Lung (tissue), 12 donors: Measurements from ENCODE around the gene CFAP119. TPM values are rescaled to one million over a fixed set of nuclear protein-coding genes. Genes with fewer than 3 reads are reported as not detected.

ENCODE experiments used
- ATAC-seq: fragments of 200-7000 bp; cut with Tn5 transposase; one replicate; pipeline ENCODE4 v1.9.1; 2020; ENCODE audit warnings: moderate number of reproducible peaks; ENCODE audit not compliant: insufficient read depth, low FRiP score
- DNase-seq, 3 donors: peaks; one replicate each; pipeline ENCODE4 v3.0.0-alpha.2; 2013 to 2017
- H3K27ac ChIP-seq, 2 donors: one replicate each; pipeline ENCODE4 v1.5.1; 2013; ENCODE audit warnings: mild to moderate bottlenecking in 2 of 2, moderate library complexity in 2 of 2, control low read depth in 1 of 2, inconsistent platforms in 1 of 2, low read depth in 1 of 2, low read length in 1 of 2
- H3K27me3 ChIP-seq, 3 donors: one replicate each; pipeline ENCODE4 v1.5.1; 2013; ENCODE audit warnings: low read length in 2 of 3; ENCODE audit not compliant: control insufficient read depth in 3 of 3, insufficient read depth in 3 of 3
- H3K36me3 ChIP-seq, 4 donors: one replicate each; pipeline ENCODE4 v1.5.1; 2013; ENCODE audit warnings: low read length in 4 of 4, mild to moderate bottlenecking in 1 of 4, moderate library complexity in 1 of 4; ENCODE audit not compliant: control insufficient read depth in 4 of 4, insufficient read depth in 4 of 4
- H3K4me1 ChIP-seq, 5 donors: one replicate each; pipeline ENCODE4 v1.5.1; 2013; ENCODE audit warnings: low read length in 5 of 5, mild to moderate bottlenecking in 2 of 5, moderate library complexity in 1 of 5; ENCODE audit not compliant: control insufficient read depth in 5 of 5, insufficient read depth in 5 of 5
- H3K4me3 ChIP-seq: one replicate; pipeline ENCODE4 v1.5.1; 2013; ENCODE audit warnings: mild to moderate bottlenecking, control low read depth, moderate library complexity
- H3K9ac ChIP-seq, 2 donors: one replicate each; pipeline ENCODE4 v1.5.1; 2013; ENCODE audit warnings: low read length in 2 of 2, control low read depth in 1 of 2; ENCODE audit not compliant: insufficient read depth in 1 of 2
- H3K9me3 ChIP-seq, 4 donors: one replicate each; pipeline ENCODE4 v1.5.1; 2013; ENCODE audit warnings: low read length in 3 of 4, mild to moderate bottlenecking in 1 of 4, moderate library complexity in 1 of 4; ENCODE audit not compliant: control insufficient read depth in 4 of 4, insufficient read depth in 3 of 4
- CTCF ChIP-seq: IDR thresholded peaks from 2 replicates; pipeline ENCODE4 v1.5.1; 2012; ENCODE audit warnings: mild to moderate bottlenecking; ENCODE audit errors: control extremely low read depth, extremely low read depth
- WGBS, 2 donors: extraction: QIAGEN DNeasy Blood & Tissue Kit; methylation state at CpG; one replicate each; pipeline ENCODE4 v1.1.7; 2013; 5-methylcytosine and 5-hydroxymethylcytosine counted together
- polyA plus RNA-seq, 2 donors: library from polyadenylated mRNA; stranded (reverse); fragments of 200-250 nt; gene quantifications; one replicate each; pipeline ENCODE4 v1.2.1, GENCODE V29; 2013
- total RNA-seq, 2 donors: library from RNA; depleted of rRNA in 1 of 2; stranded (reverse); fragments of >200 nt in 1 of 2; gene quantifications; one replicate each; pipeline ENCODE4 v1.2.1, GENCODE V29; 2014 to 2021
- donor health status: control.
- donor health status: control.
- donor health status: Bipolar disorder and iron deficiency.
- donor health status: healthy.
- donor health status: DM: yes; HTN: yes; CAD: no.

Gene CFAP119
- total and polyA plus RNA-seq, 4 donors: 7.3 to 29.5 (median 16.7) TPM

DNA sequence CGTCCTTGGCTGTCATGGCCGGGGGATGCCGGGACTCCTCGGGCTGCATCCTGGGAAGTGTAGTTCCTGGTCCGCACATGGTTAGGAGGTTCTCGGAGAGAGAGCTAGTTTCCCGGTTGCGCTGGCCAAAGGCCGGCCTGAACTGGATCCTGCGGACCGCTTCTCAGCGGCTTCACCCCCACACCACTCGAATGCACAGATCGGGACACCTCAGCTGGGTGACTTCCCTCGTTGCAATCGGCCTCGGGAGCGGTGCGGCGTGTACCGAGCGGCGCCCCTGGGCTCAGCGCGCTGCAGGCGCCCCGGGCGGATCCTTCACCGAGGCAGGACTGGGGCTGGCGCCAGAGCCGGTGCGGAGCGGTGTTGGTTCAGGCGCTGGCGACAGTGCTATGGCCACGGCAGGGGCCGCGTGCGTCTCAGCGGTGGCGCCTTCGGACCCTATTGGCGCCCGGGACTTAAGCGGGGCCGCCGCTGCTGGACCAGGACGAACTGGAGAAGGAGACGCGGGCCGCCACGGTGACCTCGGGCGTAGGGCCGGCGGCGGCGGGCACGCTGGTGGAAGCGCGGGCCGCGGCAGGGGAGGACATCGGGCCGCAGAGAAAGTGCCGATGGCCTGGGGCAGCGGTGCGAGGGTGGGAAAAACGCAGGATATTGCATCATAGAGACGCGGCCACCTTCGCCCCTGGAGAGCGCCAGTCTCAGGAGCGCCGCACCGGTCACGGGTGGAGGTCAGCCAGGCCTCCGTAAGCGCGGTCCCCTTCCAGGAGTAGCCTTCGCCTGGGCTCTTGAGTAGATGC lies 13.7 kb upstream of the CFAP119 start:
- ATAC-seq (peak; percentile 88), DNase-seq (peak; percentile 89 to 94 (median 90))
- H3K27me3 ChIP-seq: no peaks in the 10 kb centered on the region
- H3K9me3 ChIP-seq: no peaks in the 10 kb centered on the region
- H3K36me3 ChIP-seq: peaks cover 0 to 38% (median 23%) of the 10 kb centered on the region in 4 donors
- 0 to 1% methylated on average over 68 to 81 of the region's 81 CpGs for WGBS, 2 donors
- peaks cover 0 to 11% (median 2%) of the 10 kb centered on the region in 5 donors for H3K4me1 ChIP-seq
- no peak for TF ChIP-seq CTCF
- peak overlapping the region in 1 of 2 donors; percentile 59 for H3K9ac ChIP-seq
- peak overlapping the region; percentile 50 for H3K4me3 ChIP-seq
- peak overlapping the region; percentile 80 for H3K27ac ChIP-seq

DNA sequence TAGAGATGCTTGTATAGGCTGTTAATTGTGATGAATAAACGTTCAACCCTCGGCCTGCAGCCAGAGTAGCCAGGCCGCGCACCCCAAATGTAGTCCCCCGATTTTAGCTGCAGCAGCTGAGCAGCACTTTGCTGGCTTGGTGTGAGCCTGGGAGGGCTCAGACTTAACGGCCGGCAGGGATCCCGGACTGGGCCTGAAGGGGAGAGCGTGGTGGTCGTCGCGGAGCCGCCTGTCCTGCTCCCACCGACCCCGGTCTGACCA lies 13.2 kb upstream of the CFAP119 start:
- 14 to 15% methylated on average over 15 of the region's 15 CpGs for WGBS, 2 donors
- Histone ChIP-seq H3K4me1 (peaks cover 0 to 11% (median 2%) of the 10 kb centered on the region in 5 donors), H3K27me3 (no peaks in the 10 kb centered on the region), H3K9ac (peak overlapping the region in 1 of 2 donors; percentile 13), H3K4me3 (peak overlapping the region; percentile 50), H3K36me3 (peaks cover 0 to 40% (median 23%) of the 10 kb centered on the region in 4 donors), H3K27ac (peak overlapping the region; percentile 80), H3K9me3 (no peaks in the 10 kb centered on the region)
- DNase-seq: no peak
- no peak for TF ChIP-seq CTCF
- ATAC-seq: no peak

DNA sequence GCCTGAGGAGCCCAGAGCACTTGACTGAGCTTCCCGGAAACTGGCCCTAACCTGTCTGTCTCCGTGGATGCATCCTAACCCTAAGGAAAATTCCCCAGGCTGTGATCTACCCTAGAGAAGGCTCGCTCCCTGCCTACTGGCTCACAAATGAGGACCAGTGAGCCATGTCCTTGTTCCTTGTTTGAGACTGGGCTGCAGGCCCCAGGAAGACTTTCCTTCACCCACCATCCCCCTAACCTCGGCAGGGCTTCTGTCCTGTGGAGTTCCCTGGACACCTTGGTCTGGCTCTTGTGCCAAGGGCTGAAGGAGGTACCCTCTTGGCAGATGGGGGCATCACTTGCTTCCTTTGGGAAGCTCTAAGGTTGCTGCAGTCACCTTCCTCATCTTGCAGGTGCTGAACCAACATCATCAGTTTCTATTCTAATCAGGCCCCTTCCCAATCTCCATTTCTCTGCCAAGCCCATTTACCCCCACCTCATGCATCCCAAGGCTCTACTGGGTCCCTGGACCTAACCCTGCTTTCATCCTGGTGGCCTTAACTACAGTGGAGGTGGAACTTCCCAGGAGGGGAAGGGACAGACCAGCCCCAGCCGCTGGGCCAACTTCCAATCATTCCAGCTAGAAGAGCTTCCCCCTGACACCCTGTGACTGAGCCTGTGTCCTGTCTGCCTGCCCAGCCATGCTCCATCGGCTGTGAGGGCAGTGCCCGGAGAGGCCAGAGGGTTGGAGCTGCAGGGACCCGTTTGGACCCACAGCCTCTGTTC lies 12.7 kb upstream of the CFAP119 start:
- peaks cover 0 to 11% (median 2%) of the 10 kb centered on the region in 5 donors for H3K4me1 ChIP-seq
- no peak for DNase-seq
- no peak for ATAC-seq
- H3K9me3 ChIP-seq: no peaks in the 10 kb centered on the region
- WGBS, 2 donors: 62 to 75% methylated on average over 8 of the region's 8 CpGs
- no peak for TF ChIP-seq CTCF
- peaks cover 4 to 43% (median 24%) of the 10 kb centered on the region in 4 donors for H3K36me3 ChIP-seq
- H3K27ac ChIP-seq: peak overlapping the region; percentile 80
- no peak overlapping the region for H3K4me3 ChIP-seq
- H3K9ac ChIP-seq: peak overlapping the region in 1 of 2 donors; percentile 13
- H3K27me3 ChIP-seq: no peaks in the 10 kb centered on the region
